ENCODE measurements around the gene RRAD.

The RRAD gene

DNA sequence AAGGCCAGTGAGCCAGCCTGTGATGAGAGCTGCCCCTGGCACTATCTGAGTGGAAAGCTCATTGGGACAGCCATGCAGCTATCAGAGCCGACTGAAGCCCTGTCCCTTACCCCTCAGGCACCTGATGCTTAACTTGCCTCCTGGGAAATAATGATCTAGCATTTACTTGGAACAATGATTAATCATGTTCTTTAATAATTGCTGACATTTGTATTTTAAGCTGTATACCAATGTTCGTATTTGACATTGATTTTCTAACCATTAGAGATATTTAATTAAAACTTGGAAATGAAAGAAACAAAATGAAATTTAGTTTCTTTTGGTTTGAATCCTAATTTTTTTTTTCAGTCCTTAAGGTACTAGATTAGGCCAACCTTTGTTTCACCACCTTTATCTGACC, 34.5 kb downstream of the RRAD start:
- H3K4me1 ChIP-seq (ENCODE audit: control extremely low read depth in 1 of 4, control insufficient read depth in 4 of 4, insufficient read depth in 4 of 4, low read length in 3 of 4), result peaks cover 0 to 5% (median 1%) of the 10 kb centered on the region in 4 experiments
- no peaks in the 10 kb centered on the region for H3K27me3 ChIP-seq (replicated peaks in 2 of 5; ENCODE audit: control insufficient read depth in 4 of 5, insufficient read depth in 5 of 5, low read length in 4 of 5)
- 100% methylated on average over 1 of the region's 2 CpGs for WGBS (ENCODE audit: insufficient coverage)
- no peaks in the 10 kb centered on the region for H3K9me3 ChIP-seq (ENCODE audit: control extremely low read depth in 1 of 5, control insufficient read depth in 4 of 5, insufficient read depth in 2 of 5, low read depth in 1 of 5, low read length in 4 of 5)
- CTCF ChIA-PET, result interaction anchor here (1.0 to 30.6 kb wide), 5 partner anchors 9 to 509 kb away, joined by 3 to 473 read pairs (median 3); partner anchors contain the start of genes CDH16, PDP2 and RRAD
- no peak for DNase-seq
- POLR2A ChIA-PET, result interaction anchor here (0.6 kb wide), 1 partner anchor 29 kb away, joined by 3 read pairs; no protein-coding TSS in a partner anchor
- no peak overlapping the region for H3K4me3 ChIP-seq (ENCODE audit: control insufficient read depth in 1 of 7, extremely low read depth in 1 of 7, insufficient read depth in 4 of 7, low read depth in 2 of 7, low read length in 6 of 7)
- H3K27ac ChIP-seq (ENCODE audit: insufficient read depth in 1 of 2, low read depth in 1 of 2, low read length in 2 of 2, poor library complexity in 1 of 2, severe bottlenecking in 2 of 2), result no peak overlapping the region
- peaks cover 5 to 9% (median 7%) of the 10 kb centered on the region in 4 experiments for H3K36me3 ChIP-seq (ENCODE audit: control insufficient read depth in 4 of 4, insufficient read depth in 4 of 4, low read length in 3 of 4)

GRCh38 chr16:66889622-66890021, 35.7 kb downstream of the RRAD start:
- no peaks in the 10 kb centered on the region for H3K9me3 ChIP-seq (ENCODE audit: control extremely low read depth in 1 of 5, control insufficient read depth in 4 of 5, insufficient read depth in 2 of 5, low read depth in 1 of 5, low read length in 4 of 5)
- no peak overlapping the region for H3K4me3 ChIP-seq (ENCODE audit: control insufficient read depth in 1 of 7, extremely low read depth in 1 of 7, insufficient read depth in 4 of 7, low read depth in 2 of 7, low read length in 6 of 7)
- 100% methylated on average over 1 of the region's 4 CpGs for WGBS (ENCODE audit: insufficient coverage)
- CTCF ChIA-PET, result interaction anchor here (1.2 to 30.6 kb wide), 5 partner anchors 8 to 510 kb away, joined by 3 to 473 read pairs (median 3); partner anchors contain the start of genes CDH16 and RRAD
- no peak overlapping the region for H3K27ac ChIP-seq (ENCODE audit: insufficient read depth in 1 of 2, low read depth in 1 of 2, low read length in 2 of 2, poor library complexity in 1 of 2, severe bottlenecking in 2 of 2)
- peaks cover 13 to 21% (median 16%) of the 10 kb centered on the region in 4 experiments for H3K36me3 ChIP-seq (ENCODE audit: control insufficient read depth in 4 of 4, insufficient read depth in 4 of 4, low read length in 3 of 4)
- peaks cover 0 to 5% (median 1%) of the 10 kb centered on the region in 4 experiments for H3K4me1 ChIP-seq (ENCODE audit: control extremely low read depth in 1 of 4, control insufficient read depth in 4 of 4, insufficient read depth in 4 of 4, low read length in 3 of 4)
- no peaks in the 10 kb centered on the region for H3K27me3 ChIP-seq (replicated peaks in 2 of 5; ENCODE audit: control insufficient read depth in 4 of 5, insufficient read depth in 5 of 5, low read length in 4 of 5)
- POLR2A ChIA-PET, result interaction anchor here (0.9 kb wide), 1 partner anchor 9 kb away, joined by 3 read pairs; the partner anchor contains the start of gene PDP2
- DNase-seq, result no peak

DNA sequence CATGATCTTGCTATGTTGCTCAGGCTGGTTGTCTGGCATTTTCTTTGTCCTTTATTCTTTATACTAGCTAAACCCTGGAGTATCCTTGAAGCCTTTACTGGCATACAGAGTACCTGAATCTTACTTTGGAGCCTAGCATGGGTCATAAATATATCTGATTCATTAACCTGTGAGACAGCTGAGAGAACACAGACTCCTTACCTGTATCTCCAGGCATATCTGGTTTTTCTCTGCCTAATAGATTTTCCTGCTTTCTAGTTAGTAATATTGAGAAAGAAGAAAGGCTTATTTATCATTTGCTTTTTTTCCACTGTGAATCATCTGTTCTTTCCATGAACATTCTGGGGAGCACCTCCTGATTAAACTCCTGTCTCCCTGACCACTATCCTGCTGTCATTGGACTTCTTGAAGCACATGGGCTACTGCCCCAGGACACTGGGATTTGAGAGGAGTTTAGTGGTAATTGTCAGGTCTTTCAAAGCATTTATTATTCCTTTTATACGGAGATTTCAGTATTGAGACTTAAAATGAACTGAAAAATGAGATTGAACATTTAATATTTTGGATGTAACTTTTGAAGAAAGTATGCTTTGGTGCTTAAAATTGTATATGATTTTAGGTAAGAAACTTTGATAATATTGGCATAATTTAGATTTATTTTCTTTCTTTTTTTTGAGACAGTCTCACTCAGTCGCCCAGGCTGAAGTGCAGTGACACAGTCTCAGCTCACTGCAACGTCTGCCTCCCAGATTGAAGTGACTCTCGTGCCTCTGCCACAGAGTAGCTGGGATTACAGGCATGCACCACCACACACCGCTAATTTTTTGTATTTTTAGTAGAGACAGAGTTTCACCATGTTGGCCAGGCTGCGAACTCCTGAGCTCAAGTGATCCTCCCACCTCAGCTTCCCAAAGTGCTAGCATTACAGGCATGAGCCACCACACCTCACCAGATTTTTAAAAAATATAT, 36.4 kb downstream of the RRAD start:
- Histone ChIP-seq H3K9me3 (ENCODE audit: control extremely low read depth in 1 of 5, control insufficient read depth in 4 of 5, insufficient read depth in 2 of 5, low read depth in 1 of 5, low read length in 4 of 5) (no peaks in the 10 kb centered on the region), H3K27me3 (replicated peaks in 2 of 5; ENCODE audit: control insufficient read depth in 4 of 5, insufficient read depth in 5 of 5, low read length in 4 of 5) (no peaks in the 10 kb centered on the region), H3K4me1 (ENCODE audit: control extremely low read depth in 1 of 4, control insufficient read depth in 4 of 4, insufficient read depth in 4 of 4, low read length in 3 of 4) (peaks cover 0 to 5% (median 1%) of the 10 kb centered on the region in 4 experiments), H3K27ac (ENCODE audit: insufficient read depth in 1 of 2, low read depth in 1 of 2, low read length in 2 of 2, poor library complexity in 1 of 2, severe bottlenecking in 2 of 2) (no peak overlapping the region), H3K4me3 (ENCODE audit: control insufficient read depth in 1 of 7, extremely low read depth in 1 of 7, insufficient read depth in 4 of 7, low read depth in 2 of 7, low read length in 6 of 7) (no peak overlapping the region), H3K36me3 (ENCODE audit: control insufficient read depth in 4 of 4, insufficient read depth in 4 of 4, low read length in 3 of 4) (peaks cover 16 to 26% (median 21%) of the 10 kb centered on the region in 4 experiments)
- CTCF ChIA-PET, result interaction anchor here (1.2 to 30.6 kb wide), 4 partner anchors 8 to 253 kb away, joined by 3 to 473 read pairs (median 4); partner anchors contain the start of genes CDH16 and RRAD
- no peak for DNase-seq
- 100% methylated on average over 4 of the region's 6 CpGs for WGBS (ENCODE audit: insufficient coverage)
- POLR2A ChIA-PET, result interaction anchor here (0.9 kb wide), 1 partner anchor 9 kb away, joined by 3 read pairs; the partner anchor contains the start of gene PDP2

- Histone ChIP-seq H3K9me3 (ENCODE audit: control extremely low read depth in 1 of 5, control insufficient read depth in 4 of 5, insufficient read depth in 2 of 5, low read depth in 1 of 5, low read length in 4 of 5) (no peaks in the 10 kb centered on the region), H3K27me3 (replicated peaks in 2 of 5; ENCODE audit: control insufficient read depth in 4 of 5, insufficient read depth in 5 of 5, low read length in 4 of 5) (no peaks in the 10 kb centered on the region), H3K36me3 (ENCODE audit: control insufficient read depth in 4 of 4, insufficient read depth in 4 of 4, low read length in 3 of 4) (peaks cover 16 to 28% (median 21%) of the 10 kb centered on the region in 4 experiments), H3K4me1 (ENCODE audit: control extremely low read depth in 1 of 4, control insufficient read depth in 4 of 4, insufficient read depth in 4 of 4, low read length in 3 of 4) (peaks cover 0 to 6% (median 1%) of the 10 kb centered on the region in 4 experiments), H3K27ac (ENCODE audit: insufficient read depth in 1 of 2, low read depth in 1 of 2, low read length in 2 of 2, poor library complexity in 1 of 2, severe bottlenecking in 2 of 2) (no peak overlapping the region), H3K4me3 (ENCODE audit: control insufficient read depth in 1 of 7, extremely low read depth in 1 of 7, insufficient read depth in 4 of 7, low read depth in 2 of 7, low read length in 6 of 7) (no peak overlapping the region)
- ChIA-PET CTCF (interaction anchor here (1.5 to 30.6 kb wide), 4 partner anchors 8 to 32 kb away, joined by 5 to 473 read pairs (median 6); partner anchors contain the start of genes CDH16 and RRAD), POLR2A (no interaction called here)
- no CpG with 5 or more reads among the region's 3 CpGs for WGBS (ENCODE audit: insufficient coverage)
- no peak for DNase-seq
Measured at GRCh38 chr16:66886914-66887313, 38.4 kb downstream of the RRAD start.

DNA sequence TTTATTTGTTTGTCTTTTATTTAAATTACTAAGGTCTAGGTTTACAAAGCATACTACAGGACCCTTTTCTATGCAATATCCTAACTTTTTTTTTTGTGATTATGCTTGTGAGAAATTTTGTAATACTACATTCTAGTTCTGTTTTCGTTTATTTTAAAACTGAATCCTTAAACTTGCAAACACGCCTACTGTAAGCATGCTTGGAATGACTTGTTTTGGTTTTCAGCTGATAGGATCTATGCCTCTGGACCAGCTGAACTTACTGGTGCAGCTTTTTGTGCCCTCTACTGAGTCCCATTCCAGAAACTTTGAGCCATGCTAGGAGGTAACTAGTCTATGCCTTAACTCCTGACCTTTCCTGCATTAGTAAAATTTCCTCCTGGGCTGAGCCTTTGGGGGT, 39.0 kb downstream of the RRAD start:
- CTCF ChIA-PET, result interaction anchor here (0.8 to 30.6 kb wide), 5 partner anchors 9 to 33 kb away, joined by 3 to 473 read pairs (median 6); partner anchors contain the start of genes CDH16 and RRAD
- DNase-seq, result no peak

GRCh38 chr16:66885491-66885890, 39.8 kb downstream of the RRAD start:
- Histone ChIP-seq H3K27ac (ENCODE audit: insufficient read depth in 1 of 2, low read depth in 1 of 2, low read length in 2 of 2, poor library complexity in 1 of 2, severe bottlenecking in 2 of 2) (no peak overlapping the region), H3K27me3 (replicated peaks in 2 of 5; ENCODE audit: control insufficient read depth in 4 of 5, insufficient read depth in 5 of 5, low read length in 4 of 5) (no peaks in the 10 kb centered on the region), H3K4me1 (ENCODE audit: control extremely low read depth in 1 of 4, control insufficient read depth in 4 of 4, insufficient read depth in 4 of 4, low read length in 3 of 4) (peaks cover 0 to 21% (median 12%) of the 10 kb centered on the region in 4 experiments), H3K36me3 (ENCODE audit: control insufficient read depth in 4 of 4, insufficient read depth in 4 of 4, low read length in 3 of 4) (peaks cover 16 to 28% (median 21%) of the 10 kb centered on the region in 4 experiments), H3K4me3 (ENCODE audit: control insufficient read depth in 1 of 7, extremely low read depth in 1 of 7, insufficient read depth in 4 of 7, low read depth in 2 of 7, low read length in 6 of 7) (no peak overlapping the region), H3K9me3 (ENCODE audit: control extremely low read depth in 1 of 5, control insufficient read depth in 4 of 5, insufficient read depth in 2 of 5, low read depth in 1 of 5, low read length in 4 of 5) (no peaks in the 10 kb centered on the region)
- peak in 1 of 3 donors; percentile 15 for DNase-seq
- ChIA-PET CTCF (interaction anchor here (0.6 to 30.6 kb wide), 5 partner anchors 10 to 1117 kb away, joined by 3 to 473 read pairs (median 6); partner anchors contain the start of genes CDH16 and RRAD), POLR2A (interaction anchor here (0.6 kb wide), 1 partner anchor 55 kb away, joined by 3 read pairs; no protein-coding TSS in a partner anchor)
- 93% methylated on average over 11 of the region's 12 CpGs for WGBS (ENCODE audit: insufficient coverage)

More for the DNA sequence above, 39.0 kb downstream of the RRAD start:
- Histone ChIP-seq H3K36me3 (ENCODE audit: control insufficient read depth in 4 of 4, insufficient read depth in 4 of 4, low read length in 3 of 4) (peaks cover 16 to 28% (median 21%) of the 10 kb centered on the region in 4 experiments), H3K4me3 (ENCODE audit: control insufficient read depth in 1 of 7, extremely low read depth in 1 of 7, insufficient read depth in 4 of 7, low read depth in 2 of 7, low read length in 6 of 7) (no peak overlapping the region), H3K27me3 (replicated peaks in 2 of 5; ENCODE audit: control insufficient read depth in 4 of 5, insufficient read depth in 5 of 5, low read length in 4 of 5) (no peaks in the 10 kb centered on the region), H3K27ac (ENCODE audit: insufficient read depth in 1 of 2, low read depth in 1 of 2, low read length in 2 of 2, poor library complexity in 1 of 2, severe bottlenecking in 2 of 2) (no peak overlapping the region), H3K4me1 (ENCODE audit: control extremely low read depth in 1 of 4, control insufficient read depth in 4 of 4, insufficient read depth in 4 of 4, low read length in 3 of 4) (peaks cover 0 to 12% (median 5%) of the 10 kb centered on the region in 4 experiments), H3K9me3 (ENCODE audit: control extremely low read depth in 1 of 5, control insufficient read depth in 4 of 5, insufficient read depth in 2 of 5, low read depth in 1 of 5, low read length in 4 of 5) (no peaks in the 10 kb centered on the region)
- WGBS (ENCODE audit: insufficient coverage), result no CpG with 5 or more reads among the region's 2 CpGs
- POLR2A ChIA-PET, result no interaction called here
